Activated naive CD4-positive, alpha-beta T cell treated with anti-CD3 and anti-CD28 coated beads for 36 hours (primary cell): ENCODE results near the gene HDC. TPM values are rescaled to one million over a fixed set of nuclear protein-coding genes. Genes with fewer than 3 reads are reported as not detected.

ENCODE experiments used
- CTCF ChIA-PET: fragments of 350-600 bp; sonication (Branson Sonifier 250); formaldehyde crosslinking; loops from one replicate; lab custom pipeline; 2021; ENCODE audit warnings: antibody characterized with exemption; lab: Charles Lee
- DNase-seq: peaks from one replicate; pipeline ENCODE4 v3.0.0-alpha.2; 2020
- H3K27ac Mint-ChIP-seq: one replicate; pipeline ENCODE4 v1.8.0; 2021; ENCODE audit warnings: mild to moderate bottlenecking, mixed read lengths
- H3K27me3 Mint-ChIP-seq: one replicate; pipeline ENCODE4 v1.8.0; 2021; ENCODE audit warnings: low read depth, mixed read lengths
- H3K36me3 Mint-ChIP-seq: one replicate; pipeline ENCODE4 v1.8.0; 2021; ENCODE audit warnings: low read depth, mixed read lengths
- H3K4me1 Mint-ChIP-seq: one replicate; pipeline ENCODE4 v1.8.0; 2021; ENCODE audit warnings: low read depth, mixed read lengths
- H3K4me3 Mint-ChIP-seq: one replicate; pipeline ENCODE4 v1.8.0; 2021; ENCODE audit warnings: mild to moderate bottlenecking, moderate library complexity, mixed read lengths
- H3K9me3 Mint-ChIP-seq: one replicate; pipeline ENCODE4 v1.8.0; 2021; ENCODE audit warnings: mixed read lengths
- intact Hi-C: fragments of 100-400 bp; cut with micrococcal nuclease; formaldehyde crosslinking; loops from one replicate; pipeline ENCODE4 v1.15.1; 2023
- total RNA-seq, 2 experiments: library from RNA; stranded (reverse); gene quantifications; one replicate each; pipeline ENCODE4 v1.2.3, GENCODE V29; 2021

The HDC gene
- total RNA-seq, 2 experiments from 2014 or later: 0.95 to 1.1 TPM

- DNase-seq: no peak
These were observed 13.8 kb downstream of the HDC start for GRCh38 chr15:50251638-50252182.

GRCh38 chr15:50250760-50251394, 14.6 kb downstream of the HDC start:
- H3K27ac Mint-ChIP-seq: no peak overlapping the region
- intact Hi-C loops: no loop called here

More at GRCh38 chr15:50251638-50252182, 13.8 kb downstream of the HDC start:
- peaks cover 7% of the 10 kb centered on the region for H3K36me3 Mint-ChIP-seq
- no peaks in the 10 kb centered on the region for H3K27me3 Mint-ChIP-seq
- H3K27ac Mint-ChIP-seq: no peak overlapping the region
- CTCF ChIA-PET: no interaction called here
- no peaks in the 10 kb centered on the region for H3K9me3 Mint-ChIP-seq
- intact Hi-C loops: no loop called here
- H3K4me3 Mint-ChIP-seq: no peak overlapping the region
- H3K4me1 Mint-ChIP-seq: peaks cover 35% of the 10 kb centered on the region

GRCh38 chr15:50249704-50250103, 15.8 kb downstream of the HDC start:
- H3K27me3 Mint-ChIP-seq: no peaks in the 10 kb centered on the region
- CTCF ChIA-PET: interaction anchor here (1.6 to 4.0 kb wide), 3 partner anchors 8 to 66 kb away, joined by 5 to 37 read pairs (median 6); no protein-coding TSS in a partner anchor
- H3K27ac Mint-ChIP-seq: peak overlapping the region; percentile 99
- peaks cover 39% of the 10 kb centered on the region for H3K4me1 Mint-ChIP-seq
- no peak for DNase-seq
- intact Hi-C loops: loop anchor here (1.0 to 10.0 kb wide), 10 partner anchors 11 to 1375 kb away; partner anchors contain the start of genes DTWD1, EID1, FAM227B and SPPL2A
- peaks cover 7% of the 10 kb centered on the region for H3K36me3 Mint-ChIP-seq
- no peaks in the 10 kb centered on the region for H3K9me3 Mint-ChIP-seq
- H3K4me3 Mint-ChIP-seq: no peak overlapping the region

More at GRCh38 chr15:50250760-50251394, 14.6 kb downstream of the HDC start:
- DNase-seq: no peak
- H3K27me3 Mint-ChIP-seq: no peaks in the 10 kb centered on the region
- H3K4me3 Mint-ChIP-seq: no peak overlapping the region
- H3K36me3 Mint-ChIP-seq: peaks cover 7% of the 10 kb centered on the region
- H3K9me3 Mint-ChIP-seq: no peaks in the 10 kb centered on the region
- H3K4me1 Mint-ChIP-seq: peaks cover 39% of the 10 kb centered on the region
- CTCF ChIA-PET: no interaction called here

GRCh38 chr15:50248994-50249582, 16.4 kb downstream of the HDC start:
- Mint-ChIP-seq H3K4me1 (peaks cover 39% of the 10 kb centered on the region), H3K27me3 (no peaks in the 10 kb centered on the region), H3K9me3 (no peaks in the 10 kb centered on the region), H3K27ac (peak overlapping the region; percentile 99), H3K36me3 (peaks cover 7% of the 10 kb centered on the region), H3K4me3 (peak overlapping the region; percentile 81)
- DNase-seq: no peak
- intact Hi-C loops: loop anchor here (1.0 to 10.0 kb wide), 10 partner anchors 11 to 1374 kb away; partner anchors contain the start of genes DTWD1, EID1, FAM227B and SPPL2A
- CTCF ChIA-PET: interaction anchor here (1.6 to 4.0 kb wide), 3 partner anchors 8 to 67 kb away, joined by 5 to 37 read pairs (median 6); no protein-coding TSS in a partner anchor

- H3K9me3 Mint-ChIP-seq: no peaks in the 10 kb centered on the region
- H3K4me1 Mint-ChIP-seq: peaks cover 42% of the 10 kb centered on the region
- CTCF ChIA-PET: interaction anchor here (1.3 to 4.0 kb wide), 5 partner anchors 9 to 68 kb away, joined by 3 to 37 read pairs (median 5); no protein-coding TSS in a partner anchor
- H3K36me3 Mint-ChIP-seq: peaks cover 7% of the 10 kb centered on the region
- DNase-seq: peak; percentile 88
- H3K27me3 Mint-ChIP-seq: no peaks in the 10 kb centered on the region
- H3K27ac Mint-ChIP-seq: peak overlapping the region; percentile 99
- intact Hi-C loops: loop anchor here (1.0 to 10.0 kb wide), 7 partner anchors 64 to 1373 kb away; partner anchors contain the start of genes DTWD1, EID1, FAM227B and SPPL2A
- H3K4me3 Mint-ChIP-seq: peak overlapping the region; percentile 81
These were observed 17.5 kb downstream of the HDC start for GRCh38 chr15:50247819-50248655.

GRCh38 chr15:50246631-50247030, 18.9 kb downstream of the HDC start:
- Mint-ChIP-seq H3K27me3 (no peaks in the 10 kb centered on the region), H3K36me3 (peaks cover 7% of the 10 kb centered on the region), H3K4me1 (peaks cover 46% of the 10 kb centered on the region), H3K27ac (no peak overlapping the region), H3K4me3 (no peak overlapping the region), H3K9me3 (no peaks in the 10 kb centered on the region)
- CTCF ChIA-PET: interaction anchor here (1.6 to 4.0 kb wide), 2 partner anchors 14 to 69 kb away, joined by 4 to 37 read pairs; no protein-coding TSS in a partner anchor
- no peak for DNase-seq
- intact Hi-C loops: loop anchor here (1.0 to 10.0 kb wide), 5 partner anchors 63 to 1372 kb away; partner anchors contain the start of genes DTWD1, EID1 and FAM227B

- H3K4me1 Mint-ChIP-seq: peaks cover 49% of the 10 kb centered on the region
- H3K27ac Mint-ChIP-seq: no peak overlapping the region
- CTCF ChIA-PET: interaction anchor here (1.2 kb wide), 1 partner anchor 9 kb away, joined by 4 read pairs; no protein-coding TSS in a partner anchor
These were observed 20.4 kb downstream of the HDC start for GRCh38 chr15:50244959-50245624.

GRCh38 chr15:50244153-50244552, 21.4 kb downstream of the HDC start:
- peaks cover 7% of the 10 kb centered on the region for H3K36me3 Mint-ChIP-seq
- H3K4me3 Mint-ChIP-seq: no peak overlapping the region
- no peak overlapping the region for H3K27ac Mint-ChIP-seq
- H3K27me3 Mint-ChIP-seq: no peaks in the 10 kb centered on the region
- DNase-seq: no peak
- CTCF ChIA-PET: interaction anchor here (1.2 kb wide), 1 partner anchor 10 kb away, joined by 4 read pairs; no protein-coding TSS in a partner anchor
- no peaks in the 10 kb centered on the region for H3K9me3 Mint-ChIP-seq
- peaks cover 40% of the 10 kb centered on the region for H3K4me1 Mint-ChIP-seq
- intact Hi-C loops: loop anchor here (10.0 kb wide), 1 partner anchor 1369 kb away; the partner anchor contains the start of gene EID1

More at GRCh38 chr15:50244959-50245624, 20.4 kb downstream of the HDC start:
- peaks cover 7% of the 10 kb centered on the region for H3K36me3 Mint-ChIP-seq
- H3K4me3 Mint-ChIP-seq: no peak overlapping the region
- no peaks in the 10 kb centered on the region for H3K9me3 Mint-ChIP-seq
- DNase-seq: no peak
- no peaks in the 10 kb centered on the region for H3K27me3 Mint-ChIP-seq
- intact Hi-C loops: loop anchor here (5.0 to 10.0 kb wide), 4 partner anchors 67 to 1370 kb away; partner anchors contain the start of genes DTWD1, EID1 and FAM227B

GRCh38 chr15:50241684-50242450, 23.7 kb downstream of the HDC start:
- Mint-ChIP-seq H3K9me3 (no peaks in the 10 kb centered on the region), H3K27me3 (no peaks in the 10 kb centered on the region), H3K36me3 (no peaks in the 10 kb centered on the region), H3K4me3 (no peak overlapping the region), H3K27ac (no peak overlapping the region), H3K4me1 (peaks cover 20% of the 10 kb centered on the region)
- CTCF ChIA-PET: interaction anchor here (0.7 to 1.7 kb wide), 4 partner anchors 21 to 109 kb away, joined by 3 to 6 read pairs (median 4); no protein-coding TSS in a partner anchor
- no peak for DNase-seq
- intact Hi-C loops: loop anchor here (10.0 kb wide), 1 partner anchor 1367 kb away; the partner anchor contains the start of gene EID1

- CTCF ChIA-PET: no interaction called here
- Mint-ChIP-seq H3K36me3 (peaks cover 7% of the 10 kb centered on the region), H3K9me3 (no peaks in the 10 kb centered on the region), H3K4me3 (no peak overlapping the region), H3K27me3 (no peaks in the 10 kb centered on the region), H3K4me1 (peaks cover 11% of the 10 kb centered on the region), H3K27ac (no peak overlapping the region)
- DNase-seq: no peak
- intact Hi-C loops: no loop called here
These were observed 27.3 kb downstream of the HDC start for GRCh38 chr15:50238255-50238654.
